GM21447 (cell line): ENCODE measurements around the gene SPTBN5.

Source experiments
- ATAC-seq: cut with Tn5 transposase; IDR thresholded peaks from one replicate; pipeline ENCODE4 v1.9.1; 2021; ENCODE audit not compliant: unreplicated experiment

SPTBN5 gene

GRCh38 chr15:41926185-41927056 lies 32.6 kb upstream of the SPTBN5 start:
- no peak for ATAC-seq

GRCh38 chr15:41925086-41925608 lies 31.3 kb upstream of the SPTBN5 start:
- no peak for ATAC-seq

- no peak for ATAC-seq
Observed at GRCh38 chr15:41923401-41923997, 29.6 kb upstream of the SPTBN5 start.

GRCh38 chr15:41922353-41922752 lies 28.5 kb upstream of the SPTBN5 start:
- ATAC-seq = no peak

- no peak for ATAC-seq
Observed at GRCh38 chr15:41921639-41922038, 27.8 kb upstream of the SPTBN5 start.

GRCh38 chr15:41921167-41921566 lies 27.3 kb upstream of the SPTBN5 start:
- no peak for ATAC-seq

- no peak for ATAC-seq
Observed at GRCh38 chr15:41919954-41920538, 26.2 kb upstream of the SPTBN5 start.

GRCh38 chr15:41919201-41919820 lies 25.5 kb upstream of the SPTBN5 start:
- ATAC-seq = no peak

GRCh38 chr15:41918506-41919126 lies 24.8 kb upstream of the SPTBN5 start:
- no peak for ATAC-seq

- no peak for ATAC-seq
Observed at GRCh38 chr15:41917767-41918430, 24.0 kb upstream of the SPTBN5 start.

GRCh38 chr15:41915255-41915994 lies 21.6 kb upstream of the SPTBN5 start:
- ATAC-seq = no peak

GRCh38 chr15:41914411-41914810 lies 20.6 kb upstream of the SPTBN5 start:
- ATAC-seq = no peak

- ATAC-seq = no peak
Observed at GRCh38 chr15:41913256-41913655, 19.4 kb upstream of the SPTBN5 start.

- no peak for ATAC-seq
Observed at GRCh38 chr15:41911691-41912345, 18.0 kb upstream of the SPTBN5 start.

GRCh38 chr15:41908736-41909461 lies 15.0 kb upstream of the SPTBN5 start:
- ATAC-seq = no peak

- ATAC-seq = no peak
Observed at GRCh38 chr15:41907141-41907540, 13.3 kb upstream of the SPTBN5 start.

GRCh38 chr15:41906608-41907007 lies 12.8 kb upstream of the SPTBN5 start:
- ATAC-seq = no peak

- ATAC-seq = no peak
Observed at GRCh38 chr15:41905036-41905793, 11.4 kb upstream of the SPTBN5 start.
